ENCODE measurements around the gene SBF2.
"Not testable (repeated sequence)": the region's sequence is repeated elsewhere in the genome, so short reads cannot be mapped to it uniquely, and the experiment has no call there.

SBF2 gene

GRCh38 chr11:9992306-9992705, 301.7 kb downstream of the SBF2 start:
- DNase-seq: no peak

GRCh38 chr11:9990221-9990973, 303.6 kb downstream of the SBF2 start:
- no peak for DNase-seq

- DNase-seq: not testable (repeated sequence)
Observed at GRCh38 chr11:9987303-9987702, 306.7 kb downstream of the SBF2 start.

- no peak for DNase-seq
Observed at GRCh38 chr11:9982796-9983579, 311.0 kb downstream of the SBF2 start.

GRCh38 chr11:9982127-9982795, 311.8 kb downstream of the SBF2 start:
- no peak for DNase-seq

GRCh38 chr11:9980931-9981330, 313.1 kb downstream of the SBF2 start:
- DNase-seq: no peak

- no peak for DNase-seq
Observed at GRCh38 chr11:9977554-9977953, 316.5 kb downstream of the SBF2 start.

GRCh38 chr11:9974375-9974774, 319.6 kb downstream of the SBF2 start:
- DNase-seq: no peak

- no peak for DNase-seq
Observed at GRCh38 chr11:9973921-9974320, 320.1 kb downstream of the SBF2 start.

GRCh38 chr11:9972989-9973388, 321.0 kb downstream of the SBF2 start:
- DNase-seq: no peak

- no peak for DNase-seq
Observed at GRCh38 chr11:9971894-9972293, 322.1 kb downstream of the SBF2 start.

GRCh38 chr11:9969068-9969467, 325.0 kb downstream of the SBF2 start:
- no peak for DNase-seq

- DNase-seq: no peak
Observed at GRCh38 chr11:9962722-9963121, 331.3 kb downstream of the SBF2 start.

GRCh38 chr11:9957072-9957471, 336.9 kb downstream of the SBF2 start:
- DNase-seq: no peak

- DNase-seq: no peak
Observed at GRCh38 chr11:9956483-9956882, 337.5 kb downstream of the SBF2 start.

- no peak for DNase-seq
Observed at GRCh38 chr11:9955391-9955790, 338.6 kb downstream of the SBF2 start.

- DNase-seq: no peak
Observed at GRCh38 chr11:9953994-9954626, 339.9 kb downstream of the SBF2 start.

GRCh38 chr11:9952511-9953196, 341.4 kb downstream of the SBF2 start:
- DNase-seq: no peak

- DNase-seq: no peak
Observed at GRCh38 chr11:9951807-9952206, 342.2 kb downstream of the SBF2 start.

GRCh38 chr11:9950462-9950861, 343.6 kb downstream of the SBF2 start:
- no peak for DNase-seq

- no peak for DNase-seq
Observed at GRCh38 chr11:9947231-9947864, 346.7 kb downstream of the SBF2 start.

- DNase-seq: not testable (repeated sequence)
Observed at GRCh38 chr11:9945680-9946079, 348.3 kb downstream of the SBF2 start.

Measured in activated CD8-positive, alpha-beta memory T cell treated with anti-CD3 and anti-CD28 coated beads, Interleukin-2, amount 50 U/mL, for 4 hours (primary cell).